Measurements from ENCODE around the gene AGRP.
A peak's percentile ranks its signal among the peaks of the same experiment; 100 is the strongest.

The AGRP gene

GRCh38 chr16:67438824-67439393, 44.4 kb downstream of the AGRP start:
- no peaks in the 10 kb centered on the region for H3K27me3 ChIP-seq (ENCODE audit: control insufficient read depth in 2 of 2, insufficient read depth in 2 of 2, low read length in 2 of 2)
- peaks cover 43 to 44% of the 10 kb centered on the region in 2 donors for H3K4me1 ChIP-seq (ENCODE audit: control insufficient read depth in 2 of 2, insufficient read depth in 2 of 2, low read length in 2 of 2)
- peak overlapping the region; percentile 66 to 94 for H3K27ac ChIP-seq (ENCODE audit: low read depth in 2 of 2, low read length in 2 of 2)
- no peak overlapping the region for H3K4me3 ChIP-seq (ENCODE audit: low read length in 2 of 2)
- no peak overlapping the region for H3K9ac ChIP-seq (ENCODE audit: low read depth in 1 of 2, low read length in 2 of 2)
- H3K36me3 ChIP-seq (ENCODE audit: control insufficient read depth in 2 of 2, insufficient read depth in 2 of 2, low read length in 2 of 2): peaks cover 55 to 62% of the 10 kb centered on the region in 2 donors
- no peaks in the 10 kb centered on the region for H3K9me3 ChIP-seq (ENCODE audit: control insufficient read depth in 2 of 2, low read length in 2 of 2)

GRCh38 chr16:67438098-67438791, 45.1 kb downstream of the AGRP start:
- H3K27me3 ChIP-seq (ENCODE audit: control insufficient read depth in 2 of 2, insufficient read depth in 2 of 2, low read length in 2 of 2): no peaks in the 10 kb centered on the region
- no peak overlapping the region for H3K4me3 ChIP-seq (ENCODE audit: low read length in 2 of 2)
- H3K36me3 ChIP-seq (ENCODE audit: control insufficient read depth in 2 of 2, insufficient read depth in 2 of 2, low read length in 2 of 2): peaks cover 54 to 62% of the 10 kb centered on the region in 2 donors
- H3K9me3 ChIP-seq (ENCODE audit: control insufficient read depth in 2 of 2, low read length in 2 of 2): no peaks in the 10 kb centered on the region
- peak overlapping the region; percentile 66 to 94 for H3K27ac ChIP-seq (ENCODE audit: low read depth in 2 of 2, low read length in 2 of 2)
- H3K4me1 ChIP-seq (ENCODE audit: control insufficient read depth in 2 of 2, insufficient read depth in 2 of 2, low read length in 2 of 2): peaks cover 38 to 41% of the 10 kb centered on the region in 2 donors
- peak overlapping the region in 1 of 2 donors; percentile 2 for H3K9ac ChIP-seq (ENCODE audit: low read depth in 1 of 2, low read length in 2 of 2)

- Histone ChIP-seq H3K4me3 (ENCODE audit: low read length in 2 of 2) (no peak overlapping the region), H3K36me3 (ENCODE audit: control insufficient read depth in 2 of 2, insufficient read depth in 2 of 2, low read length in 2 of 2) (peaks cover 51 to 63% of the 10 kb centered on the region in 2 donors), H3K27ac (ENCODE audit: low read depth in 2 of 2, low read length in 2 of 2) (peak overlapping the region; percentile 38 to 66), H3K9ac (ENCODE audit: low read depth in 1 of 2, low read length in 2 of 2) (peak overlapping the region in 1 of 2 donors; percentile 45), H3K27me3 (ENCODE audit: control insufficient read depth in 2 of 2, insufficient read depth in 2 of 2, low read length in 2 of 2) (no peaks in the 10 kb centered on the region), H3K4me1 (ENCODE audit: control insufficient read depth in 2 of 2, insufficient read depth in 2 of 2, low read length in 2 of 2) (peaks cover 34 to 41% of the 10 kb centered on the region in 2 donors), H3K9me3 (ENCODE audit: control insufficient read depth in 2 of 2, low read length in 2 of 2) (no peaks in the 10 kb centered on the region)
Observed at GRCh38 chr16:67437513-67437912, 45.8 kb downstream of the AGRP start.

- Histone ChIP-seq H3K4me1 (ENCODE audit: control insufficient read depth in 2 of 2, insufficient read depth in 2 of 2, low read length in 2 of 2) (peaks cover 28 to 33% of the 10 kb centered on the region in 2 donors), H3K4me3 (ENCODE audit: low read length in 2 of 2) (no peak overlapping the region), H3K9me3 (ENCODE audit: control insufficient read depth in 2 of 2, low read length in 2 of 2) (no peaks in the 10 kb centered on the region), H3K9ac (ENCODE audit: low read depth in 1 of 2, low read length in 2 of 2) (peak overlapping the region in 1 of 2 donors; percentile 45), H3K27ac (ENCODE audit: low read depth in 2 of 2, low read length in 2 of 2) (peak overlapping the region in 1 of 2 donors; percentile 66), H3K36me3 (ENCODE audit: control insufficient read depth in 2 of 2, insufficient read depth in 2 of 2, low read length in 2 of 2) (peaks cover 51 to 58% of the 10 kb centered on the region in 2 donors), H3K27me3 (ENCODE audit: control insufficient read depth in 2 of 2, insufficient read depth in 2 of 2, low read length in 2 of 2) (no peaks in the 10 kb centered on the region)
Observed at GRCh38 chr16:67436640-67437193, 46.6 kb downstream of the AGRP start.

- no peaks in the 10 kb centered on the region for H3K9me3 ChIP-seq (ENCODE audit: control insufficient read depth in 2 of 2, low read length in 2 of 2)
- H3K36me3 ChIP-seq (ENCODE audit: control insufficient read depth in 2 of 2, insufficient read depth in 2 of 2, low read length in 2 of 2): peaks cover 51 to 58% of the 10 kb centered on the region in 2 donors
- H3K27ac ChIP-seq (ENCODE audit: low read depth in 2 of 2, low read length in 2 of 2): peak overlapping the region; percentile 43 to 50
- peaks cover 21 to 26% of the 10 kb centered on the region in 2 donors for H3K4me1 ChIP-seq (ENCODE audit: control insufficient read depth in 2 of 2, insufficient read depth in 2 of 2, low read length in 2 of 2)
- H3K27me3 ChIP-seq (ENCODE audit: control insufficient read depth in 2 of 2, insufficient read depth in 2 of 2, low read length in 2 of 2): no peaks in the 10 kb centered on the region
- no peak overlapping the region for H3K4me3 ChIP-seq (ENCODE audit: low read length in 2 of 2)
- H3K9ac ChIP-seq (ENCODE audit: low read depth in 1 of 2, low read length in 2 of 2): no peak overlapping the region
Observed at GRCh38 chr16:67435758-67436164, 47.6 kb downstream of the AGRP start.

- H3K4me1 ChIP-seq (ENCODE audit: control insufficient read depth in 2 of 2, insufficient read depth in 2 of 2, low read length in 2 of 2): peaks cover 26 to 37% of the 10 kb centered on the region in 2 donors
- H3K9me3 ChIP-seq (ENCODE audit: control insufficient read depth in 2 of 2, low read length in 2 of 2): no peaks in the 10 kb centered on the region
- H3K36me3 ChIP-seq (ENCODE audit: control insufficient read depth in 2 of 2, insufficient read depth in 2 of 2, low read length in 2 of 2): peaks cover 33 to 41% of the 10 kb centered on the region in 2 donors
- H3K27ac ChIP-seq (ENCODE audit: low read depth in 2 of 2, low read length in 2 of 2): peak overlapping the region; percentile 94 to 99
- H3K9ac ChIP-seq (ENCODE audit: low read depth in 1 of 2, low read length in 2 of 2): peak overlapping the region; percentile 76 to 100
- no peaks in the 10 kb centered on the region for H3K27me3 ChIP-seq (ENCODE audit: control insufficient read depth in 2 of 2, insufficient read depth in 2 of 2, low read length in 2 of 2)
- H3K4me3 ChIP-seq (ENCODE audit: low read length in 2 of 2): peak overlapping the region; percentile 88
Observed at GRCh38 chr16:67433131-67433719, 50.1 kb downstream of the AGRP start.

All from mucosa of rectum (tissue), 2 donors.